NCI-H1694 (cell line): ENCODE results near the gene BIRC7.
A peak's percentile ranks its signal among the peaks of the same experiment; 100 is the strongest.

ENCODE experiments used
- DNase-seq: peaks from one replicate; lab custom pipeline; 2025; lab: John Stamatoyannopoulos, UW

Gene BIRC7

DNA sequence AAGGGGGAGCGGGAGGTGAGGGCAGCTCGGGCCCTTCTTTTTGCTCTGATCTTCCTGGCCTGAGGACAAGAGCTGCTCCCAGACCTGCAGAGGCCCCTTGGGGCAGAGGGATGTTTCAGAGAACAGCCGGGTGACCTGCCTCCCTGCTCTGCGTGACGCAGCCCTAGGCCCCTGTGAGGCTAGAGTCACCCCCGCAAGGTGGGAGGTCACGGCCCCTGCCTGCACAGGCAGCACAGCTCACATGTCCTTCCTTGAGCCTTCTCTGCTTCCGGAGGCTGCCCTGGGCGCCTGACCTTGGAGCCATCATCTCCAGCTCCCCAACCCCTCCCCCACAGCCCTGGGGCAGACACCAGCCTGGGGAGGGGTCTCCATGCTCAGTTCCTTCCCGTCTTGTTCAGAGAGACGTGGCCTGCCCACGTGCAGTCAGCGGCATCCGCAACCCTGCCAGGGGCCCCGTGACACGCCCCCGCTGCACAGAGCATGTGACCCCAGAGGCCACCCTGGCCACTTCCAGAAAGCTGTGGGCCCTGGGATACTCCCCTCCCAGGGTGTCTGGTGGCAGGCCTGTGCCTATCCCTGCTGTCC, at the start of gene BIRC7:
BIRC7 (plus strand) TSS at position 507 of the 585 bp plus-strand sequence. CDS start 192 bp downstream, outside the sequence.
- DNase-seq: no peak

DNA sequence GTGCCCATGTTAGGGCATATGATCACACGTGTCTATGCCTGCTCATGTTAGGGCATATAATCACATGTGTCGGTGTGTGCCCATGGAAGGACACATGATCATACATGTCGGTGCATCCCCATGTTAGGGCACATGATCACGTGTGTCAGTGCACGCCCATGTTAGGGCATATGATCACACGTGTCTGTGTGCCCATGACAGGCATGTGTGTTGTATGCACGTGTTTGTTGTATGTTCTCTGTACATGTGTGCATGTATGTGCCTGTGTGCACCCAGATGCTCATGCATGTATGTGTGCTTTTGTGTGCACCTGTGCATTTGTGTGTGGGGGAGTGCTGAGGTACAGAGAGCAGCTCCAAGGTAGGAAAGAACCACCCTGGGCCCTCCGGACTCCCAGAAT, 49.6 kb upstream of the BIRC7 start:
- DNase-seq: no peak

- no peak for DNase-seq
These were observed 49.0 kb upstream of the BIRC7 start for GRCh38 chr20:63186528-63187316.

GRCh38 chr20:63187338-63188158, 48.2 kb upstream of the BIRC7 start:
- DNase-seq: no peak

DNA sequence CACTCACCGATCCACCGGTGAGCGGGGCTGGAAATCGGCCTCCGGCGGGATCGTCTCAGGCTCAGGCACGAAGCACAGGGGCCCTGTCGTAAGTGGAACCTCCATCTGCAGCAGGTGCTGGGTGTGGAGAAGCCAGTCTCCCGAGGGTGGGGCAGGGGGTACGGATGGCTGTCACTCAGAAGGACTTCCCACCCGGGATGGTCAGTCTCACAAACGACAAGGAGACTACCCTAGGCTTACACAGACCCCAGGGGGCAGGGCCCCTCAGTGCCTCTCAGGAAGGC, 47.6 kb upstream of the BIRC7 start:
- no peak for DNase-seq

DNA sequence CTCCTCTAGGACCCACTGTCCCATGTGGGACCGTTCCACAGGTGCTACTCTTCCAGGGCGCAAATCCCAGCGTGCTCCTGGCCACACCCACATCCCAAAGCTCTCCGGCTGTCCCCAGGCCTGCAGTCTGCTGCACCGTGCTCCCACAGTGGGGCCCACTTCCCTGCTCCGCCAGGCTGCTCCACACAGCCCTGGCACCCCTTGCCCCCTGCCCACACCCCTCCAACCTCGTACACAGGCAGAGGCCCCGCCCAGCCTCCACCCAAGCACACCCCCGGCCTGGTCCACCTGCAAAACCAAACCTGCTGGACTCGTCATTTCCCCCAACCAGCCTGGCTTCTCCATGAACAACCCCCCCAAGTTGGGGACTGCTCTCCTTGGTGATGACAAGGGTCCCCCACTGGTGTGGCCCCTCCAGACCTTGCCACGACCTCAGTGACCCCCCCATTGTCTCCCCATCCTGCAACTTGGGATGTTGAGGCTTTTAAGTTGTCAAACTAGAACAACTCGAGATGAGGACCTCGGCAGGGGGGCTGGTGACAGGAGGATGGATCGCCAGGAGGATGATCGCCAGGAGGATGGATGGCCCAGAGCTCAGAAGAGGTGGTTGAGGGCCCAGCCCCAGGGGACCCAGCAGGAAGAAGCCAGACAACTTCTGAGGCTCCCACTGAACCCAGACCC, 46.9 kb upstream of the BIRC7 start:
- no peak for DNase-seq

DNA sequence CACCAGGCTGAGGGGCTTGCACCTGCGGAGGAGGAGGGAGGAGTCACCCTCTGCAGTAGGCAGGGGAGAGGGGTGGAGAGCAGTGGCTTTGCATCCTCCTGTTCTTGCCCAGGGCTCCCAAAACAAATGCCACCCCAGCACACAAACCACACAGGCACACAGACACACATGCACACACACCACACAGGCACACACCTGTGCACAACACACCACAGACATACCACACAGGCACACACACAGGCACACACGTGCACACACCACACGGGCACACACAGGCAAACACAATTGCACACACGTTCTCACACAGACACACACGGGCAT, 46.4 kb upstream of the BIRC7 start:
- DNase-seq: no peak

GRCh38 chr20:63189846-63190559, 45.7 kb upstream of the BIRC7 start:
- DNase-seq: no peak

- DNase-seq: no peak
These were observed 44.9 kb upstream of the BIRC7 start for GRCh38 chr20:63190828-63191227.

GRCh38 chr20:63191400-63191799, 44.3 kb upstream of the BIRC7 start:
- peak; percentile 92 for DNase-seq

- no peak for DNase-seq
These were observed 43.0 kb upstream of the BIRC7 start for GRCh38 chr20:63192721-63193120.

DNA sequence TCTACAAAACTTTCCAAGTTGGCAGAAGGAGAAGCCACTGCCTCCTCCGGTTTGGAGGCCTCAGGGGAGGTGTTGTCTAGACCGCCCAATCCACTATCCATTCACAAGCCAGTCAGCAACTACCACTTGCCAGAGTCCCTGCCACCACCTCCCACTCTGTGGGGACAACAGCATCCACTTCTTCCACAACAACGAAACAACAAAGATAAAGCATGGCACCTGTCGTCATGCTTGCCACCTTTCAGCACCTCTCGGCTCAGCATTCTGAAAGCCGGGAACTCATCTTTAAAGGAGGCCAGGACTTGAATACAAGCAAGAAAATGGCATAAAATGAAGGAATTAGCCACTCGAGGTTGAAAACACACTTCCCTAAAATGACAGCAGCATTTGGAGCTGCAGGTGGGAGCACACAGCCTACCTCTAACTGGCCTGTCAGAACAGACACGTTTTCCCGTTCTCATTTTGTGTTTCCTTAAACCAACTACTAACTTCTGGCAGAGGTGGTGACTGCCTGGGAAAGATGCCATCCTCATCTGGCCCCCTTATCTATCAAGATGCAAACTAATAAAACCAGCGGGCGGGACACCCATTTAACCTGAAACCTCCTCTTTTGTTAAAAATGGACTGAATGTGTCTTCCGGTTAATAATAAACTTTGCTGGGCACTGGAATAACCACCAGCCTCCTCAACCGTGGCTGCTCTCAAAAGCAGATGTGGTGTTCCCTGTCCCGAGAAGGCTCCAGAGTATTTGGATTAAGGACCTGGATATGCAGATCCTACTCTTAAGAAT, 41.5 kb upstream of the BIRC7 start:
- no peak for DNase-seq

DNA sequence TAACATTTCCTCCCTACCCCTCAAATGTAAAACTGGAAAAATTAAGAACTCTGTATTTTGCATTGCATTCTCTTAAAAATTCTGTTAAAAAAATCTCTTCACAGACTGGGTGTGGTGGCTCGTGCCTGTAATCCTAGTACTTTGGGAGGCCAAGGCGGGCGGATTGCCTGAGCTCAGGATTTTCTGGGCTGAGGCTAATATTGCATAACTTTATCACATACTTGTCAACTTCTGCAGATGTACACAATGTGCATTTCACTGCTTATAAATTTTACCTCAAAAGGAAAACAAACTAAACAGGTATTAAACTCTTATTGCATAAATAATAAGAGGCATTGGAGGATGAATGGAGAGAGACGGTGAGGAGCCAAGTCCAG, 40.9 kb upstream of the BIRC7 start:
- no peak for DNase-seq

DNA sequence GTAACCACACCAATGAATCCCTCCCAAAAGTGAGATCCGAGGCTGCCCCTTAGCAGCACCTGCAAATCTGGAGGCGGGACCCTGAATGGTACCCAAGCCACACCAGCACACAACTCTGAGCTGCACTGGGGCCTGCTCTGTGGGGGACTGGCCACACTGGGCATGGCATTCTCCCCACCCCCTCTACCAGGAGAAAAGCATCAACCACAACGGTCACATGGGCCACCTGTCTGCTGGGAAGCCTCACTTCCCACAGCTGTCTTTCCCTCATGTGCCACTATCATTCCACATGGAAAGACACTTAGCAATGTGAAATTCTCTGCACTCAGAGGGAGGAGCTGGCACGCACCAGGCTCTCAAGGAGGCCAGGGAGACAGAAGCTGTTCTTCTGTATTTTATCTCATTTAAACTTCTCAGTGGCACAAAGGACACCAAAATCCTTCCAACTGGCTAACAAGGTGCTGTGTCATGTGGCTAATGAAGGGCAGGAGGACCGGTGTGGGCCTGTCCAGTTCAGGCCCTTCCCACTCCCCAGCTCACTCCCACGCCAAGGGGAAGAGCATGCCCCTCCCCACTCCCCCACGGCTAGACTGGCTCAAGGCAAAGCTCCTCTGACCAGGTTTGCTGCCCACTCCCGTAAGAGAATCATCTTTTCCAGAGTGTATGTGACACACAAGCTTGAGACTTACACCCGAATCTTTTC, 38.8 kb upstream of the BIRC7 start:
- no peak for DNase-seq

- DNase-seq: no peak
These were observed 37.1 kb upstream of the BIRC7 start for GRCh38 chr20:63198606-63199005.

DNA sequence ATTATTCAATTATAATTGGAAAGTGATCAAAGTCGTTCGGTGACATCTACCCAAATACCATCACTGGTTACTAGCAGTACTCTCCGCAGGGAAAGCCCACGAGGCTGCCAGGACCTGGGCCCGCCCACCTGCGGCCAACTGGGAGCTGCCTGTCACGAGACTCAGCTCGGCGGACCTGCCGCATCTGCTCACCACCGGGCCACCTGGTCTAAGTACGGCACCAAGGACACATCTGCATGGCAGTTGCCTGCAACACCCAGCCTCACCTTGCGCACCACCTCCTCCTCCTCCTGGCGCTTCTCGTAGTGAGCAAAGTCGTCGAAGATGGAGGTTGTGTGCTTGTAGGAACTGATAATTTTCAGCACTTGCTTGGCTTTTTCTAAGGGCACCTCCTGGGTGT, 33.7 kb upstream of the BIRC7 start:
- no peak for DNase-seq

GRCh38 chr20:63202811-63203526, 32.7 kb upstream of the BIRC7 start:
- no peak for DNase-seq

DNA sequence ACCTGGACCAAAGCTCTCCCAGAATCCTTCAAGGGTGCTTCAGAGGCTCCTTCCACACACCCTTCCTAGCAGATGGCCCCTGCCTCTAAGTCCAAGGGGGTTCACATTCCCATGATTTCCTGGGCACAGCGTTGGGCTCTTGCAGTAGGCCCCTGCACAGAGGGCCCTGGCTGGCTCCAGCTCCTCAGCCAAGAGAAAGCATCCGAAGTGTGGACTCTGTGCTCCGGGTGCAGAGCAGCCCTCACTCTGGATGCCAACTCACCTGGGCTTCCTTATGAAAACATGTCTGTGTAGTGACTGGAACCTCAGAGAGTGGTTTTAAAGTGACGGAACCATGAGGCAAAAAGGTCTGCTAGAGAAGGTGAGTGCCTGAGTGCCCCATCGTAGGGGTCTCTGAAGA, 31.3 kb upstream of the BIRC7 start:
- no peak for DNase-seq

DNA sequence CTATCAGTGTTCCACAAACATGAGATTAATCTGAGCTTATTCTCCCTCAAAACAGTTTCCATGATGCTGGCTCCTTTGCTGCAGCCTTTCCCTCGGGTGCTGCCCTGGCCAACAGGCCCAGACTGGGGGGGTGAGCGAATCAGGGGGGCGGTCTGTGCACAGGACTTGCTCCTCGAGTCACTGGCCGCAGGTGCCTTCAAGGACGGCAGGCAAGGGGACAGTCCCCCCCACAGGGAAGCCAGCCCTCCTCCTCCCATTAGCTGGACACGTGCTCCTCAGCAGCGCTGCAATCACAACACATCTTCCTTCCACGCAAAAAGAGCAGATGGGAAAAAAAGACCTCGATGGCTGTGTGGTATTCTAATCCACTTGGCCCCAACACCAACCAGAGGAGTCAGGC, 29.8 kb upstream of the BIRC7 start:
- no peak for DNase-seq

GRCh38 chr20:63206878-63207277, 28.8 kb upstream of the BIRC7 start:
- DNase-seq: no peak
